ENCODE measurements around the gene TTC39B.

DNA sequence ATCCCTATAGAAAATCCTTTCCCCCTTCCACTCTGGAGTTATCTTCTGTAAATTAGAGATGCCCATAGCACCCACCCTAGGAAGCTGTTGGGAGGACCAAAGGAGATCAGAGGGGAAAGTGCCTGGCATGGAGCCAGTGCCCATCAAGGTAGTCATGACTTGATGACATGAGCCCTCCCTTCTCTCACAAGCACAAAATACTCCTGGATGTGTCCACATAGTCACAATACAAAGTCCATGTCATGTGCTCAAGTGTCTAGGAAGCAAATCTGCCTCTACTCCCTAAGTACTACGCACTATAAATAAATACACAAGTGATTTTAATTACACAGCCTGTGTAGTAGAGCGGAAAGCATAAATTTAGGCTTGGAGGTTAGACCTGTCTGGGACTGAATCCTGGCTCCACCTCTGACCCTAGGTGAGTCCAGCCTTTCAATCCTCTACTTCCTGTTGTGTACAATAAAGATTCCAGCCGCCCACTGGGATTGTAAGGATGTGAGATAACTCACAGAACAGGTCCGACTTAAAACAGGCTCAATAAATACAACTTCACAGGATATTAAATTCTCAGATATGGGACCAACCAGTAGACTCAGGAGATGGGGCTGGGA lies 30.6 kb downstream of the TTC39B start:
- TF ChIP-seq, protein P1, sequence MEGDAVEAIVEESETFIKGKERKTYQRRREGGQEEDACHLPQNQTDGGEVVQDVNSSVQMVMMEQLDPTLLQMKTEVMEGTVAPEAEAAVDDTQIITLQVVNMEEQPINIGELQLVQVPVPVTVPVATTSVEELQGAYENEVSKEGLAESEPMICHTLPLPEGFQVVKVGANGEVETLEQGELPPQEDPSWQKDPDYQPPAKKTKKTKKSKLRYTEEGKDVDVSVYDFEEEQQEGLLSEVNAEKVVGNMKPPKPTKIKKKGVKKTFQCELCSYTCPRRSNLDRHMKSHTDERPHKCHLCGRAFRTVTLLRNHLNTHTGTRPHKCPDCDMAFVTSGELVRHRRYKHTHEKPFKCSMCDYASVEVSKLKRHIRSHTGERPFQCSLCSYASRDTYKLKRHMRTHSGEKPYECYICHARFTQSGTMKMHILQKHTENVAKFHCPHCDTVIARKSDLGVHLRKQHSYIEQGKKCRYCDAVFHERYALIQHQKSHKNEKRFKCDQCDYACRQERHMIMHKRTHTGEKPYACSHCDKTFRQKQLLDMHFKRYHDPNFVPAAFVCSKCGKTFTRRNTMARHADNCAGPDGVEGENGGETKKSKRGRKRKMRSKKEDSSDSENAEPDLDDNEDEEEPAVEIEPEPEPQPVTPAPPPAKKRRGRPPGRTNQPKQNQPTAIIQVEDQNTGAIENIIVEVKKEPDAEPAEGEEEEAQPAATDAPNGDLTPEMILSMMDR (IDR thresholded peaks at IDR 0.05): no peak
- TF ChIP-seq ZFX (IDR thresholded peaks at IDR 0.05; ENCODE audit: borderline replicate concordance): no peak
